Lower leg skin (tissue), 3 donors: ENCODE results near the gene GDF2.

Experiments
- CTCF ChIP-seq, 3 donors: fragments of 450-650 bp; IDR thresholded peaks; one replicate each; pipeline ENCODE4 v1.5.1; 2016; ENCODE audit warnings: antibody characterized with exemption in 3 of 3, mild to moderate bottlenecking in 3 of 3, moderate library complexity in 2 of 3
- POLR2A ChIP-seq, 2 donors: fragments of 450-650 bp; IDR thresholded peaks; one replicate each; pipeline ENCODE4 v1.6.1; 2016 to 2017; ENCODE audit warnings: antibody characterized with exemption in 2 of 2, mild to moderate bottlenecking in 1 of 2, moderate library complexity in 1 of 2

GRCh38 chr10:47332946-47333345, 10.7 kb downstream of the GDF2 start:
- TF ChIP-seq CTCF (IDR thresholded peaks at IDR 0.05), result no peak
- no peak for TF ChIP-seq POLR2A (IDR thresholded peaks at IDR 0.05)
